ENCODE data around the gene PVALB.

The PVALB gene

DNA sequence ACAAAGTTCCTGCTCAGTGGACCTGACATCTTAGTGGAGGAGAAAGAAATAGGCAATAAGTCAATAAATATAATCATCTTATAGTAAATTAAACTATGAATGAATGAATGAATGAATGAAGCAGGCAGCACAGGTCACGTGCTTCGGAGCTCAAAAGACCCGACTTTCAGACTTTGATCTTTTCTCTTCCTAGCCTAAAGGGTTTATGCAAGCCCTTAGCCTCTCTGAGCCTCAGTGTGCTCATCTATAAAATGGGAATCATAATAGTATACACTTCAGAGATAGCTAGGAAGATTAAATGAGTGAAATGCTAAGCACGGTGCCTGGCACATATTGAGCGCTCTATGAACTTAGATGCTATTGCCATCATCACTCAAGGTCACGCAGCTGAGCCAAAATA, 7.5 kb downstream of the PVALB start:
- no peak for DNase-seq

DNA sequence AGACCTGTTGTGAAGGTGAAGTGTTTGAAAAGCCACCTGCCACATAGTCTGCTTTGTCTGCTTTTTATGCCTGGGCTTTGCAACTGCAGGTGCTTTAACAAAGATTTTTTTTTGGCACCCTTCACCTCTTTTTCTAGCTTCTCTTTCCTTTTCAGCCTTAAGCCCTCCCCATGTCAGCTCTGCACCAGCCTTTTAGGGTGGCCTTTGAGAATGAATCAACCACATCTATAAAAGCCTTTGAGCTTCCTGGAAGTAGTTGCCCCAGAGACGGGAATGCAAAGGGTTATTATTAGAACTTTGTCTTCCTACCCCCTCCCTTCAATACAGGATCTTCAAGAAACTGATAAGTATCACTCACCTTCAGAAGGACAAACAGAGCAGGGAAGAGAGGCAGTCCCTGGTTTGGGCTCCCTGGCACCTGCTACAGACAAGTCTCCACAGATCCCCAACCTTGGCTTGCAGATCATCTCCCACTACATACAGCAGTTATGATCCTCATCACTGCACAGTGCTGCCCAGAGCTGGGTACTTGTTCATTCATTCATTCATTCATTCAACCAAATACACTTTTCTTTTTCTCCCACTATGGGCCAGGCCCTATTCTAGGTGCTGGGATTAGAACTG, 8.0 kb downstream of the PVALB start:
- no peak for DNase-seq

GRCh38 chr22:36807627-36808026, 9.2 kb downstream of the PVALB start:
- no peak for DNase-seq

- no peak for DNase-seq
These were observed 10.0 kb downstream of the PVALB start for GRCh38 chr22:36806835-36807234.

GRCh38 chr22:36803358-36803757, 13.5 kb downstream of the PVALB start:
- DNase-seq, result no peak

DNA sequence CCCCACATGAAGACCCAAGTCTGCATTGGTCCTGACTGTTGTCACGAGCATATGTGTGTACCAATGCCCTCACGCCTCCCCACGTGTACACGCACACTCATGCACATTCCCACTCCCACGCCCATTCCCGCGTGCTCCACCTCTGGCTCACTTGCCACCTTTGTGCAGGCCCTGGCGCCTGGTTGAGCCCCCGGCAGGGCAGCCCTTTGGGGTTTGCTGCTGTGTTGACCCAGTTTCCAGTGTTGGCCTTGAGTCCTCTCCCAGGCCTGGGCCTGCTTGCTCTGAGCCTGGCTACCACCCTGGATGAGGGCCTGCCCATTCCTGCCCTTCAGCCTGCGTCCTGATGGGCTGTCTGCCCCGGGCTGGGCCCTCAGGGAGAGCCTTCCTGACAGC, 18.2 kb downstream of the PVALB start:
- DNase-seq, result no peak

- DNase-seq, result no peak
These were observed 18.7 kb downstream of the PVALB start for GRCh38 chr22:36797911-36798673.

GRCh38 chr22:36797374-36797773, 19.5 kb downstream of the PVALB start:
- no peak for DNase-seq

GRCh38 chr22:36796552-36797175, 20.2 kb downstream of the PVALB start:
- no peak for DNase-seq

DNA sequence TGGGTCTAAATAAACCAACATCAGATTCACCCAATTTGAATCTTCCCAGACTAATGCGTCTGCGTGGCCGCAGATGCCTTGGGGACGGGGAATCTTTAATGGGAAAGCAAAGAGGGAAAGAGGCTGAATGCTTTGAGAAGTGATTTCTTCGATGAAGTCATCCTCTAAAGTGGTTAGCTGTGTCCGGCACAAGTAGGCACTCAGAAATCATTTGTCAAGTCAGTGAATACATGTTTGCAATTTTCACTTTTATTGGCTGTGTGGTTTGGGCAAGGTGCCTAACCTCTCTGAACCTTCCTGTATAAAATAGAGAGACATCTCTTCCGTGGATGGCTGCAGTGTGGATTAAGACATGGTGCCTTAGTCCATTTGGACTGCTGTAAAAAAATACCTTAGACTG, 21.2 kb downstream of the PVALB start:
- DNase-seq, result no peak

GRCh38 chr22:36790648-36791047, 26.2 kb downstream of the PVALB start:
- DNase-seq, result no peak

DNA sequence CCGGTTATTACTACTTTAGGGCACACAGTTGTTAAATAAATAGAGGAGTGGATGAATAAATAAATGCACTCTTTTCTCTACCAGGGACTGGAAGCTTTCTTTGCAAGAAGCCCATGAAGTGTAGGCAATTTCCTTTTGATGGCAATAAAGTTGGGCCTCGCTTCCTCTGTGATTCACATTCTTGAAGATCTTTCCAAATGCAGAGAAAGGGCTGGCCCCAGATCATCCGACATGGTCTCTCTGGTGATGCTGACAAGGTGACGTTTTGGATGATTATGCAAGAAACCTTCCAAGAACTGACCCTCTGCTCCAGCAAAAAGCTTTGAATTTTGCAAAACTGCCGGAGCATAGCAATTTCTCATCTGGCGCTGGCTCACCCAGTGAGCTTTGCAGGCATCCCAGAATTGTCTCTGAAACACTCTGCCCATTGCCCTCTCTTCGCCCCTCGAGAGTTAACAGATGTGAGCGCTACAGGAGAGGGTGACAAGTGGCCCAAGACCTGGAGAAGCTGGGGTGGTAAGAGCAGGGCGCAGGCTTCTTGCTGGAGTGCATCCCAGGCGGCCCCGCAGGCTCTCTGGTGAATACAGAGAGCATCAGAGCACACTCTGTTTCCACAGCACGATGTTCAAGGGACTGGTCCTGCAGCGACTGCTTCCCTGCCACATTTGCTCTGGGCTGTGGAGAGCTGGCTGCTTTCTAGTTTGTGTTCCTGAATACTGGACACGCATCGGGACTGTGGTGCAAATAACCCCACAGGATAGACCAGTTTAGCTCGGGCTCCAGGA, 29.4 kb downstream of the PVALB start:
- no peak for DNase-seq

GRCh38 chr22:36783743-36784142, 33.1 kb downstream of the PVALB start:
- DNase-seq, result no peak

- peak; percentile 82 for DNase-seq
These were observed 34.9 kb downstream of the PVALB start for GRCh38 chr22:36781656-36782627.

DNA sequence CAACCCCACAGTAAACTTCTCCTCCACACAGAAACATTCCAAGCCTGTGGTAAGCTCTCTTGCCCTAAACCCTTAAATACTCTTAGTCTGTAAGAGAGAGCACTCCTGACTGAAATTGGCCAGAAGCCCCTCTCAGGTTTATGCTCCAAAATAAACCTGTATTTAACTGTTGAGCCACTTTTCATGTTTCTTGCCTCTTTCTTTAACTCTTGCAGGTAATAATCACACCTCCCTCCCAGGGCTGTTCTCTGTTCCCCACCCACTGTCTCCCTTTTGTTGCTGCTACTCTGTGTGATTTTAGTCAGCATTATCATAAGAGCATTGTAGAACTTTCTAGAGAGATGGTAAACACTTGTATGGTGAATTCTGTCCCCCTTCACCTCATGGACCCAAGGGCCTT, 38.8 kb downstream of the PVALB start:
- DNase-seq, result no peak

GRCh38 chr22:36776722-36777121, 40.1 kb downstream of the PVALB start:
- no peak for DNase-seq

GRCh38 chr22:36775964-36776669, 40.7 kb downstream of the PVALB start, which contains the start of gene IFT27:
Gene IFT27, minus strand, starts transcription at chr22:36776119. Its CDS starts 412 bp downstream, at chr22:36775707.
- DNase-seq, result peak; percentile 100

DNA sequence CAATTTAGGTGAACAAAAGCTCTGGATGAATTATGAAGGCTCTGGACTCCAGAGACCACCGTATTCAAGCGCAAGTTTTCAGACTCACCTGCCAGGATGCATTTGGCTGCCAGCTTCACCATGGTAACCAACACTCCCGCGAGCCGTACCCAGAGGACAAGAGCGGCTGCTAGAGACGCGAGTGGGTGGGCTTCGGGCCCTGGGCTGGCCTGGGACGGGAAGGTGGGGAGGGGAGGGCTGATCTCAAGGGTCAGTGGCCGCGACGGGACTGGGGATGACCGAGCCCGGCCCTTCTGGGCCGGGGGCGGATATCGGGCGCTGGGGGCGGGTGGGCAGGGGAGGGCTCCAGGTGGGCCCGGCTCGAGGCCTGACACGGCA, 41.3 kb downstream of the PVALB start:
- peak; percentile 56 for DNase-seq

GRCh38 chr22:36773935-36774334, 42.9 kb downstream of the PVALB start:
- DNase-seq, result no peak

DNA sequence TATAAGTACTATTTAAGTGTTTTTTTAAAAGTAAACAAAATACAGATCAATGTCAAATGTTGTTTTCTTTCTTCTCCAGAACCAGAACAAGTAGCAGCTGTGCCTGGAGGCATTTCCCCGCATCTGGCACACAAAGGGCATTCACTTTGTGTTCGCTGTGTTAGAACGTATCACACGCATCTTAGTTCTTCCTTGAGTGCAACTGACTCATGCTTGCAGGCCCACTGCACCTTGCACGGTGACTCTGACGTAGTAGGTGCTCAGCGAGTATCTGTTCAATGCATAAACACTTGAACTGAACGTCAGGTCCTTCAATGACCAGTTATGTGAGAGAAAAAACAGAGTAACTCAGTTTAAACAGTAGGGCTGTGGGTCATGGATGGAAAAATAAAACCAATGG, 44.4 kb downstream of the PVALB start:
- no peak for DNase-seq

GRCh38 chr22:36771356-36772063, 45.3 kb downstream of the PVALB start:
- DNase-seq, result no peak
